Measurements from ENCODE around the gene RAD54L2.

DNA sequence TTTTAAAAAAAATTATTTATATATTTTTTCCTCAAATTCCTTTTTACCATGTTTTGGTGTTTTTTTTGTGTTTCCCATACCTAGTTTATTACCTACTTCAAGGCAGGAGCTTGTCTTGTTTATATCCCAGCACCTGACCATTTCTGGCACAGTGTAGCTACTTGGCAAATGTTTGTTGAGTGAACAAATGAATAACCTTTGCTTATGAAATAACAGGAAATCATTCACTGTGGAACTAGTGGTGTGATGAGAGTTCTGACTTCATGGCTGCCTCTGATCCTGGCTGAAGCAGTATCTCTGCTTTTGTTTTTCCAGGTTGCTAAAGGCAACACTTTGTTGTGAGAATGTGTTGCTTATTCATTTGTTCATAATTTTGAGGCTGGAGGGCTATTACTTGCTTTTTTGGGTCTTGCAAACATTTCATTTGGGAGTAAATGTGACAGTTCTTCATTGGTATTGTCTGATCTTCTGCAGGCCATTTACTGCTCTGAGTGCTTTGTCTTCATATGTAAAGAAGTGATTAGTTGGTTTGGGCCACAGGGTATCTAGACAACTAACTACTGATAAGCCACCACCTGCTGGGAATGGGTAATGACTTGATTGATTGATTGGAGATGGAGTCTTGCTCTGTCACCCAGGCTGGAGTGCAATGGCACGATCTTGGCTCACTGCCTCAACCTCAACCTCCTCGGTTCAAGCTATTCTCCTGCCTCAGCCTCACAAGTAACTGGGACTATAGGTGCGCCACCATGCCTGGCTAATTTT is 5.7 kb downstream of the RAD54L2 start:
- TF ChIP-seq, protein P1, sequence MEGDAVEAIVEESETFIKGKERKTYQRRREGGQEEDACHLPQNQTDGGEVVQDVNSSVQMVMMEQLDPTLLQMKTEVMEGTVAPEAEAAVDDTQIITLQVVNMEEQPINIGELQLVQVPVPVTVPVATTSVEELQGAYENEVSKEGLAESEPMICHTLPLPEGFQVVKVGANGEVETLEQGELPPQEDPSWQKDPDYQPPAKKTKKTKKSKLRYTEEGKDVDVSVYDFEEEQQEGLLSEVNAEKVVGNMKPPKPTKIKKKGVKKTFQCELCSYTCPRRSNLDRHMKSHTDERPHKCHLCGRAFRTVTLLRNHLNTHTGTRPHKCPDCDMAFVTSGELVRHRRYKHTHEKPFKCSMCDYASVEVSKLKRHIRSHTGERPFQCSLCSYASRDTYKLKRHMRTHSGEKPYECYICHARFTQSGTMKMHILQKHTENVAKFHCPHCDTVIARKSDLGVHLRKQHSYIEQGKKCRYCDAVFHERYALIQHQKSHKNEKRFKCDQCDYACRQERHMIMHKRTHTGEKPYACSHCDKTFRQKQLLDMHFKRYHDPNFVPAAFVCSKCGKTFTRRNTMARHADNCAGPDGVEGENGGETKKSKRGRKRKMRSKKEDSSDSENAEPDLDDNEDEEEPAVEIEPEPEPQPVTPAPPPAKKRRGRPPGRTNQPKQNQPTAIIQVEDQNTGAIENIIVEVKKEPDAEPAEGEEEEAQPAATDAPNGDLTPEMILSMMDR (IDR thresholded peaks at IDR 0.05) = no peak
- TF ChIP-seq POLR2A (IDR thresholded peaks at IDR 0.05) = no peak

Measured in lower leg skin (tissue), 3 donors.